Body of pancreas (tissue), 4 donors: ENCODE data around the gene ASF1B.
A peak's percentile ranks its signal among the peaks of the same experiment; 100 is the strongest.

Experiments
- POLR2A ChIP-seq, 3 donors: fragments of 450-650 bp; IDR thresholded peaks; one replicate each; pipeline ENCODE4 v1.6.1; 2016; ENCODE audit warnings: antibody characterized with exemption in 3 of 3, mild to moderate bottlenecking in 2 of 3
- TF ChIP-seq, protein P1 (sequence below), 7 experiments: fragments of 450-650 bp in 4 of 7; fragments of 200-600 bp in 3 of 7; sonication (generic) in 3 of 7; IDR thresholded peaks; one replicate each; pipeline ENCODE4 v1.5.1; 2016 to 2019; ENCODE audit warnings: antibody characterized with exemption in 7 of 7

DNA sequence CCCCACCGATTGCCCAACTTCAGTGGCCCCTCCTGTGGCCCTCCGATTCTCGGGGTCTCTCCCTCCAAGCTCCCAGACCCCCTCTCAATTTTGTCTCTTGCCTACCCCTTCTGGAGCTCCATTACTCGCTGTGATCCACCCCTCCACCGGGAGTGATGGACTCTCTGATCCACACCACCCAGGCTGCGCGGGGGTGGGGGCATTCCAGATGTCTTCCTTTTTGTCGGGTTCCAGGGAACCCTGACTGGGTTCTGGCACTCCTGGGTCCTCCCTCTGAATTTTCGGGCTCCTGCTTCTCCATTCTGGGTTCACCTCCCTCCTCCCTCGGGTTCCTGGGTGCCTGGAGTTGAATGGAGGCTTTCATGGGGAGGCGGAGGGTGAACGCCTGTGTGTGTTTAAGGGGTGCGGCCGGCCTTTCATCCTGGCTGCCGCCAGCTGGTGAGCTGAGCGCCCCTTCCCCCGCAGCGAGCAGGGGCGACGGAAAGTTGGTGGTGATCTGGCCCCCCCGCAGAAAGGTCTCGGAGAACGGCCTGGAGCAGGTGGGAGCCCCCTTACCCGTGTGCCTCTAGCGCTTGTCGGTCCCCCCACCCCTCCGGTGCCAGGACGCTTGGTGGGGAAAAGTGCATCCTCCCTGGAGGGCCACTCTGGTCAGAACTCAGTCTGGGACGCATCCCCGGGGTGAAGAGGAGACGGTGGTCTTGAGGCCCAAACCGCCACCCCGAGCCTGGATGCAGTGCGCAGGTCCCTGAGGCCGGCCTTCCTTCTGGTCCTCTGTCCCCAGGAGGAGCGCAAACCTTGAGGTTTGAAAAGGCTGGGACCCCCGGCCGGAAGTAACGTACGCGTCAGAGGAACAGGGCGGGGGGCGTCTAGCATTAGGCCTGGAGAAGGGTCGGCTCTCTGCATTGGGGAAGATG lies 62.2 kb downstream of the ASF1B start:
- no peak for TF ChIP-seq POLR2A (IDR thresholded peaks at IDR 0.05)
- TF ChIP-seq, protein P1, sequence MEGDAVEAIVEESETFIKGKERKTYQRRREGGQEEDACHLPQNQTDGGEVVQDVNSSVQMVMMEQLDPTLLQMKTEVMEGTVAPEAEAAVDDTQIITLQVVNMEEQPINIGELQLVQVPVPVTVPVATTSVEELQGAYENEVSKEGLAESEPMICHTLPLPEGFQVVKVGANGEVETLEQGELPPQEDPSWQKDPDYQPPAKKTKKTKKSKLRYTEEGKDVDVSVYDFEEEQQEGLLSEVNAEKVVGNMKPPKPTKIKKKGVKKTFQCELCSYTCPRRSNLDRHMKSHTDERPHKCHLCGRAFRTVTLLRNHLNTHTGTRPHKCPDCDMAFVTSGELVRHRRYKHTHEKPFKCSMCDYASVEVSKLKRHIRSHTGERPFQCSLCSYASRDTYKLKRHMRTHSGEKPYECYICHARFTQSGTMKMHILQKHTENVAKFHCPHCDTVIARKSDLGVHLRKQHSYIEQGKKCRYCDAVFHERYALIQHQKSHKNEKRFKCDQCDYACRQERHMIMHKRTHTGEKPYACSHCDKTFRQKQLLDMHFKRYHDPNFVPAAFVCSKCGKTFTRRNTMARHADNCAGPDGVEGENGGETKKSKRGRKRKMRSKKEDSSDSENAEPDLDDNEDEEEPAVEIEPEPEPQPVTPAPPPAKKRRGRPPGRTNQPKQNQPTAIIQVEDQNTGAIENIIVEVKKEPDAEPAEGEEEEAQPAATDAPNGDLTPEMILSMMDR (IDR thresholded peaks at IDR 0.05) = peak in 2 of 7 experiments; percentile 3 to 31
